Erythroblast (primary cell): ENCODE measurements around the gene MICA.
"Not testable (repeated sequence)": the region's sequence is repeated elsewhere in the genome, so short reads cannot be mapped to it uniquely, and the experiment has no call there.

Experiments used
- DNase-seq, 2 experiments: peaks; one replicate each; lab custom pipeline; 2025; lab: John Stamatoyannopoulos, UW
- GATA1 ChIP-seq: IDR thresholded peaks from 2 replicates; pipeline ENCODE4 v1.6.1; 2011; ENCODE audit warnings: low read depth, mild to moderate bottlenecking, control low read depth, low read length, moderate library complexity
- POLR2A ChIP-seq: IDR thresholded peaks from 2 replicates; pipeline ENCODE4 v1.6.1; 2011; ENCODE audit warnings: mild to moderate bottlenecking, low read length

Gene MICA

GRCh38 chr6:31441365-31442267, 38.2 kb downstream of the MICA start:
- TF ChIP-seq POLR2A, result no peak
- no peak for TF ChIP-seq GATA1
- DNase-seq, result peak; percentile 65 to 84

- TF ChIP-seq GATA1 (no peak), POLR2A (no peak)
- no peak for DNase-seq
These were observed 43.1 kb downstream of the MICA start for GRCh38 chr6:31446481-31446880.

- DNase-seq, result not testable (repeated sequence)
These were observed 43.8 kb downstream of the MICA start for GRCh38 chr6:31446999-31447789.

- TF ChIP-seq POLR2A (no peak), GATA1 (no peak)
- no peak for DNase-seq
These were observed 47.4 kb downstream of the MICA start for GRCh38 chr6:31450751-31451150.

DNA sequence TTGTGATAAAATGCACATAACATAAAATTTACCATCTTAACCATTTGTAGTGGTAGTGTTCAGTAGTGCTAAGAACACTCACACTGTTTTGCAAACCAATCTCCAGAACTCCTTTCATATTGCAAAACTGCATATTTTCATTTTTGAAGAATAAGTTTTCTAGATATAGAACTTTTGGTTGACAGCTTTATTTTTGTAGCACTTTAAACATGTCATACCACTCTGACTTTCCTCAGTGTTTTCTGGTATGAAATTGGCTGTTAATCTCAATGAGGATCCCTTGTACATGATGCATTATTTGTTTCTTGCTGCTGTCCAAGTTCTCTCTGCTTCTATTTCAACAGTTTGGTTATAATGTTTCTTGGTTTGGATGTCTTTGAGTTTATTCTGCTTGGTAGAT, 49.5 kb downstream of the MICA start:
- no peak for TF ChIP-seq POLR2A
- TF ChIP-seq GATA1, result no peak
- DNase-seq, result no peak

GRCh38 chr6:31453259-31453658, 49.9 kb downstream of the MICA start:
- no peak for DNase-seq

DNA sequence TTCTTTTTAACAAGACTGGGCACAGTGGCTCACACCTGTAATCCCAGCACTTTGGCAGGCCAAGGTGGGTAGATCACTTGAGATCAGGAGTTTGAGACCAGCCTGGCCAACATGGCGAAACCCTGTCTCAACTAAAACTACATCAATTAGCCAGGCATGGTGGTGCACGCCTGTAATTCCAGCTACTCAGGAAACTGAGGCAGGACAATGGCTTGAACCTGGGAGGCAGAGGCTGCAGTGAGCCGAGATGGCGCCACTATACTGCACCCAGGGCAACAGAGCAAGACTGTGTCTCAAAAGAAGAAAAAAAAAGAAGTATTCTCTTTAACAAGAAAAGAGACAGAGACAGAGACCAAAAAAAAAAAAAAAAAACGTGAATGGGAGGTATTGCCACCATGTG, 56.5 kb downstream of the MICA start:
- not testable (repeated sequence) for DNase-seq

More at GRCh38 chr6:31453259-31453658, 49.9 kb downstream of the MICA start:
- TF ChIP-seq POLR2A (no peak), GATA1 (no peak)

- no peak for TF ChIP-seq GATA1
- TF ChIP-seq POLR2A, result no peak
These were observed 57.1 kb downstream of the MICA start for GRCh38 chr6:31460361-31461025.

DNA sequence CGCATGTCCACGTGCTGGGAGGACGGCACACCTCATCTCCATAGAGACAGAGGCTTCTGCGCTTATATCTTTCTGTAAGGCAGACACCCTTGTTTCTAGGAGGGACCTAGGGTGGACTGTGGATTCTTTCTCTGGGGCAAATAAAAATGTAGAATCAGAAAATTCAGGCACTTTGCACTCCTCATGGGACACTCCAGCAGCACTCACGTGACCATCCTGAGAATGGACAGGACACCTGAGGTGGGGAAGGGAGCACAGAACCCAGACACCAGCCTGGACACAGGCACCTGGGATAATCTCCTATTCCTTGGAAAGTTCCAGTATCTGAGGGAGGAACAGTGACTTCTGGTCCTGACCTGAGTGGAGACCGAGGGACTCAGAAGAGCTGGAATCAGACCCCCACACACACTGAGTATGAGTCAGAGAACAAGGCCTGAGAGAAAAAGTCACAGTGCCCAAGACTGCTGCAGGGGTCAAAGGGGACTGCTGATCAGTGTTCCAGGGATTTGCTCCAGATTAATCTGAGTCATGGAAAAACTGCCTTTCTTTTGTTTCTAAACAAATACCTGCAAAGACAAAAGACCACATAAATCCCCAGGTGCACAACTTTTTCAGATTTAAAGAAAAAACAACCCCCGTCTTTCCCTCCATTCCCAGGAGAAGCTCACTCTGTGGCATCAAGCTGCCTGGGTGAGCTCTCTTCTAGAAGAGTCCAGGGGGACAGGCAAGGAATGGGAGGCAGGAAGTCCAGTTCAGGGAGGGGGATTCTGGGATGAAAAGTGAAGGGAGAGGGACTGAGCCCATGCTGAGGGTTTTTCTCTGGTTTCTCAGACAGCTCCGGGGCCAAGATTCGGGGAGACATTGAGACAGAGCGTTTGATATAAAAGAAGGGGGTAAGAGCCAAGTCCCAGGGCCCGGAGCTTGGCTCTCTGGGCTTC, 58.9 kb downstream of the MICA start:
- DNase-seq, result no peak
- TF ChIP-seq POLR2A (no peak), GATA1 (no peak)

More at GRCh38 chr6:31460361-31461025, 57.1 kb downstream of the MICA start:
- no peak for DNase-seq

DNA sequence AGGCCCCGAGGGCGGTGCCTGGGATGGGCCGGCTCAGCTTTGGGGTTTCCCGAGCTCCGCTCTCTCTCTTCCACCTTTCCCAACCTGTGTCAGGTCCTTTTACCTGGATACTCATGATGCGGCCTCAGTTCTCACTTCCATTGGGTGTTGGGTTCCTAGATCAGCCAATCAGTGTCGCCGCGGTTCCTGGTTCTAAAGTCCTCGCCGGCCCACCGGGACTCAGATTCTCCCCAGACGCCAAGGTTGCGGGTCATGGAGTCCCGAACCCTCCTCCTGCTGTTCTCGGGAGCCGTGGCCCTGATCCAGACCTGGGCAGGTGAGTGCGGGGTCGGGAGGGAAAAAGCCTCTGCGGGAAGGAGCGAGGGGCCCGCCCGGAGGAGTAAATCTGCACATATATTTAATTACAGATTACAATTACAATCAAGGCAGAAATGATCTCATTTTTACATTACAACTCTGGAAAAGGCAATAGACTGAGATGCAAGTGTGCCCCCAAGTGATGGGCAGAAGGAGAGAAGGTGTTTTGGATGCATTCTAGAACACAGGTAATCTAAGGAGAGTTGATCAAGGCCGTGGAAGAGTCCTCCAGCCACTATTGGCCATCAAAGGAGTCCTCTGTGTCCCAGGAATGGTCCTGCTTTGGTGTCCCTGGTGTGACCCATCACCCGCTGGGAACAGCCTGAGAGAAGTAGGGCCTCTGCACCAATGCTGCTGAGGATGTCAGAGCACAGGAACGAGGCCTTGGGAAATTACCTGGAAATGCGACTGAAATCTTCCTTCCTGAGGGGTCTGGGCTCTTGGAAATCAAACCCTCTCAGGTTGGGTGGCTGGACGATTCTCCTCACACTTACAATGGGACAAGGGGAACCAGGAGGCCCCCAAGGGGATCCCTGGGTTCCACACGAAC, 59.8 kb downstream of the MICA start:
- TF ChIP-seq POLR2A, result no peak
- TF ChIP-seq GATA1, result no peak
- DNase-seq, result peak; percentile 21 to 52

DNA sequence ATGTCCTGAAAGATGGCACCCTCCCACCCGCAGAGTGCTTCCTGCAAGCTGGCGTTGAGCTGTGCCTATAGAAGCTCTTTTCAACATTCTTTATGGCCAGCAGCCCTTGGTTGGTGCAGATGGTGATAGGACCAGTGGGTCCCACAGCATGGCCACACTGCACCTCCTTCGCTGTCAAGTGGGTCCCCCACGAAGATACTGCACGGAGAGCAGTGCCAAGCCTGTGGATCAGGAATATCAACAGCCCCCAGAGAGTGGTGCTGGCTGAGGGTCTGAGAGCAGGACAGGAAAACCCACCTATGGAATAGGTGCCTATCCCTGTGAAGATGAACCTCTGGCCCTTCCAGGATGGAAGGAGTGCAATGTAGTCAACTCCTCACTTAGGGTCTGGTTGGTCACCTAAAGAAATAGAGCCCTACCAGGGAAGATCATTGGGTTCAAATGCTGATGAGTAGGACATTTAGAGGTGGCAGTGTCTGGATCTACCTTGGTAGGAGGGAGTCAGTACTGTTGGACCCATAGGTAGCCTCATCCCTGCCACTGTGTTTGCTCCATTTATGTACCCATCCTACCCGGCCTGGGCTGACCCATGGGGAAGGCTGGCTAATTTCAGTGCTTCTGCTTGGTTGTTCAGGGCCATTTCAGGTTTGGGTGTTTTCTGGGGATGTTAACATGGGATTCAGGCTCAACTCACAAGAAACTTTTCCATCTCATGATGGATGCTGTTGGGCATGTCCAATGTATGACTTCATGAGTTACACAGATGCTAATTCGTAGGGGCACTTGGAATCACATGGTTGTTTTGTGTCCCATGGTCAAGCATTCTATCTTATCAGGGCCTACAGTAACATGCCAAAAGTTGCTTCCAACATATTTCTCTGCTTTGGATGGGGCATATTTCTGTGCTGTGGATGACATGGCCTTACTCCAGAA, 61.1 kb downstream of the MICA start:
- TF ChIP-seq POLR2A (no peak), GATA1 (no peak)

More for the DNA sequence above, 61.1 kb downstream of the MICA start:
- DNase-seq, result no peak
